Panc1 (cell line): ENCODE measurements around the gene PYGM. TPM values are rescaled to one million over a fixed set of nuclear protein-coding genes. Genes with fewer than 3 reads are reported as not detected.

Source experiments
- ATAC-seq: fragments of 200-7000 bp; cut with Tn5 transposase; 2 replicates; pipeline ENCODE4 v1.9.1; 2020; ENCODE audit warnings: mild to moderate bottlenecking, moderate library complexity
- BruUV-seq: library from RNA; stranded (reverse); fragments of 400-500 nt; replicated peaks from 2 replicates; lab custom pipeline; 2021; lab: Mats Ljungman, UMichigan
- CTCF ChIA-PET: fragments of 300-600 bp; sonication (Branson Sonifier 250); formaldehyde crosslinking; loops from one replicate; lab custom pipeline; 2022; ENCODE audit warnings: antibody characterized with exemption; lab: Charles Lee
- POLR2A ChIA-PET: fragments of 300-600 bp; sonication (Branson Sonifier 250); formaldehyde crosslinking; loops from one replicate; lab custom pipeline; 2022; ENCODE audit warnings: antibody characterized with exemption; lab: Charles Lee
- DNase-seq: peaks from one replicate; pipeline ENCODE4 v3.0.0-alpha.2; 2010; ENCODE audit warnings: low read depth, low spot score
- H3K27ac ChIP-seq: 2 replicates; pipeline ENCODE4 v1.5.1; 2011; ENCODE audit warnings: mild to moderate bottlenecking, low read length, inconsistent platforms
- H3K27me3 ChIP-seq: fragments of 200-500 bp; sonication (Bioruptor generic); 2 replicates; pipeline ENCODE4 v1.6.0; 2014; ENCODE audit warnings: low read length, inconsistent platforms; ENCODE audit not compliant: control insufficient read depth, insufficient read depth
- H3K36me3 ChIP-seq: fragments of 200-500 bp; sonication (Bioruptor generic); 2 replicates; pipeline ENCODE4 v1.5.1; 2014; ENCODE audit warnings: inconsistent platforms, mild to moderate bottlenecking, low read length, moderate library complexity; ENCODE audit not compliant: control insufficient read depth, insufficient read depth
- H3K4me1 ChIP-seq: 2 replicates; pipeline ENCODE4 v1.5.1; 2011; ENCODE audit warnings: inconsistent platforms, mild to moderate bottlenecking, low read length, moderate library complexity; ENCODE audit not compliant: control insufficient read depth, insufficient read depth
- H3K4me3 ChIP-seq, 2 experiments: 2 replicates each; pipeline ENCODE4 v1.5.1; 2011 to 2012; ENCODE audit warnings: low read depth in 2 of 2, low read length in 2 of 2, mild to moderate bottlenecking in 2 of 2, inconsistent platforms in 1 of 2, moderate library complexity in 1 of 2
- H3K9me3 ChIP-seq: fragments of 200-500 bp; sonication (Bioruptor generic); 2 replicates; pipeline ENCODE4 v1.5.1; 2014; ENCODE audit warnings: low read depth, mild to moderate bottlenecking, inconsistent platforms, low read length, moderate library complexity; ENCODE audit not compliant: control insufficient read depth, insufficient read depth
- CTCF ChIP-seq: fragments of 450-650 bp; IDR thresholded peaks from 2 replicates; pipeline ENCODE4 v1.5.1; 2017; ENCODE audit warnings: mild to moderate bottlenecking
- POLR2AphosphoS5 ChIP-seq: IDR thresholded peaks from 2 replicates; pipeline ENCODE4 v1.6.1; 2012; ENCODE audit warnings: mild to moderate bottlenecking, low read depth, low read length, moderate library complexity
- REST ChIP-seq, 2 experiments: IDR thresholded peaks; 2 replicates each; pipeline ENCODE4 v1.6.1; 2011 to 2012; ENCODE audit warnings: low read depth in 2 of 2, control low read depth in 1 of 2, low read length in 1 of 2, mild to moderate bottlenecking in 1 of 2, moderate library complexity in 1 of 2; ENCODE audit not compliant: insufficient read depth in 1 of 2
- SIN3A ChIP-seq: IDR thresholded peaks from 2 replicates; pipeline ENCODE4 v1.6.1; 2012; ENCODE audit warnings: low read depth, mild to moderate bottlenecking, low read length, moderate library complexity, borderline replicate concordance; ENCODE audit not compliant: insufficient read depth
- TCF7L2 ChIP-seq: IDR thresholded peaks from 2 replicates; pipeline ENCODE4 v1.6.1; 2011; ENCODE audit warnings: mild to moderate bottlenecking, low read depth, low read length, inconsistent platforms
- in situ Hi-C: cut with HindIII; loops from 2 replicates; pipeline ENCODE4 v1.10.0; 2016; ENCODE audit warnings: low sequenced_read_pairs, low pct_unique_long_range_greater_than_20kb
- intact Hi-C: fragments of 100-400 bp; cut with micrococcal nuclease; formaldehyde crosslinking; loops from one replicate; pipeline ENCODE4 v1.10.0; 2022; ENCODE audit not compliant: unreplicated experiment
- total RNA-seq: library from RNA; stranded (reverse); gene quantifications from one replicate; pipeline ENCODE4 v1.2.1, GENCODE V29; 2021; ENCODE audit not compliant: unreplicated experiment

Gene PYGM
- total RNA-seq, 1 experiment from 2014 or later, result 0.39 TPM

GRCh38 chr11:64711138-64711955 lies 48.4 kb downstream of the PYGM start:
- ATAC-seq, result no peak
- peaks cover 4% of the 10 kb centered on the region for H3K27me3 ChIP-seq

More at GRCh38 chr11:64711138-64711955, 48.4 kb downstream of the PYGM start:
- intact Hi-C loops, result no loop called here
- in situ Hi-C loops, result no loop called here
- Histone ChIP-seq H3K4me1 (peaks cover 10% of the 10 kb centered on the region; the same call in 1 of the 2 replicates), H3K27ac (no peak overlapping the region), H3K9me3 (no peaks in the 10 kb centered on the region), H3K4me3 (no peak overlapping the region), H3K36me3 (no peaks in the 10 kb centered on the region)
- ChIA-PET POLR2A (no interaction called here), CTCF (interaction anchor here (0.7 kb wide), 1 partner anchor 181 kb away, joined by 6 read pairs; no protein-coding TSS in a partner anchor)
- DNase-seq, result no peak
- BruUV-seq, result no TSS peak
- TF ChIP-seq CTCF, result no peak
- no peak for TF ChIP-seq POLR2AphosphoS5
- TF ChIP-seq TCF7L2, result no peak
- TF ChIP-seq REST (IDR thresholded peaks at IDR 0.05; ENCODE audit: insufficient read depth in 1 of 2, low read depth in 2 of 2, low read length in 1 of 2), result no peak
- no peak for TF ChIP-seq SIN3A
